ENCODE results near the gene DSCAM.

The DSCAM gene

DNA sequence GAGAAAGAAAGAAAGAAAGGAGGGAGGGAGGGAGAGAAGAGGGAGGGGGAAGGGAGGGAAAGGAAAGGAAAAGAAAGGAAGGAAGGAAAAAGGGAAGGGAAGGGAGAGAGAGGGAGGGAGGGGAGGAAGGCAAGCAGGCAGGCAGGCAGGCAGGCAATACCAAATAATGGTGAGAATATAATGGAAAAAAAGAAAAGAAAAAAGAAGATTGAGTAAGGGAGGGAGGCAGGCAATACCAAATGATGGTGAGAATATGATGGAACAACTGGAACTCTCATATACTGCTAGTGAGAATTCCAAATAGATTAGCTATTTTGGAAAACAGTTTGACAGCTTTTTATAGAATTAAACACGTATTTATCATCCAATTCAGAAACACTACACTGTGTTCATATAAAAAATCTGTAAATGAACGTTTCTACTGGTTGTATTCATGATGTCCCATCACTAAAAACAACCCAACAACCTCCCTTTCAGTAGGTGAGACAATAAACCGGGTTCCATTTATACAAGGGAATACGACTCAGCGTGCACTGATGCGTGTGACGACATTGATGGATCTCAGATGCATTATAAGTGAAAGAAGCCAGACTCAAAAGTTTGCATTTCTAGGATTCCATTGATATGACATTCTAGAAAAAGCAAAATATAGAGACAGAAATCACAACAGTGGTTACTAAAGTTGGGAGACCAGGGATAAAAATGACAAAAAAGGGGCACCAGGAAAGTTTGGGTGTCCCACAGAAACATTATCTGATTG is 226.4 kb downstream of the DSCAM start:
- no peak overlapping the region for H3K27ac ChIP-seq (ENCODE audit: low read depth, low read length, severe bottlenecking)
- no peaks in the 10 kb centered on the region for H3K4me1 ChIP-seq (ENCODE audit: control insufficient read depth, insufficient read depth, low read length, poor library complexity, severe bottlenecking)
- no peak overlapping the region for H3K4me3 ChIP-seq (ENCODE audit: extremely low read depth, insufficient read depth, low read length, poor library complexity, severe bottlenecking)
- no peaks in the 10 kb centered on the region for H3K36me3 ChIP-seq (ENCODE audit: control insufficient read depth, insufficient read depth, low read length)
- no peaks in the 10 kb centered on the region for H3K9me3 ChIP-seq (ENCODE audit: control insufficient read depth, low read length)
- WGBS, 2 experiments (ENCODE audit: insufficient coverage in 2 of 2): 97% methylated on average over 6 of the region's 7 CpGs; no CpG with 5 or more reads in 1 of the 2 experiments

DNA sequence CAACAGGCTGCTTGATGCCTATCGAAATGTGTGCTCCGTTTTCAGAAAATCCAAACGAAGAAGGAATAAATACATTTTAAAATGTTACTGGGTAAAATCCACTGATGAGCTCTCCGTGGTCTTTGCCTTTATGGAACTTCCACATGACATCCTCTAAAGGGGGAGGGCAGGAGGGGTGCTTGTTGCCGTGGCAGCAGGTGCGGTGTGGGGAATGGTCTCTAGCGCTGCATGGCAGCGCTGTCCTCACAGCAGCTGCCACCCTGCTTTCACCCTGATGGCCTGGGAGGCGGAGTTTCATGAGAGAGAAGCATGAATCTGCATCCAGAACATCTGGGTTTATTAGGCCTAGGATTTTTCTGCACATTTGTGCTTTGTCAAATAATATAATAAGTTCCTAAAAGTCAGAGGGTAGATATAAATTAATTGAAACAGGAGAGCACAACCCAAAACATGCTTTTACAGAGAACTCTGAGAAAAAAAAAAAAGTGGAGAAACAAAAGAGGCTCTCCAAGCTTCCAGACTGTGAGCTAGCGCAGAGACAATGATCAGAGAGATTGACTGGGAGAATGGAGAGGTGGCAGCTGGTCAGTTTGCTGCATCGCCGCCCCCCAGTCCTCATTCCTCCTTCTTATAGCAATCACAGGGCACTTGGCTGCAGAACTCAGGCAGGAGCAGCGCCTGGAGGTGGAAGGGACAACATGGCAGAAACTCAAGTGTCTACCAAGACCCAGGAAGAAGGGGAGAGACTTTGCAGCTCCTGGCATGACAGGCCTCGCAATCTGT is 228.6 kb downstream of the DSCAM start:
- 85 to 90% methylated on average over 7 to 10 of the region's 14 CpGs for WGBS, 2 experiments (ENCODE audit: insufficient coverage in 2 of 2)
- Histone ChIP-seq H3K36me3 (ENCODE audit: control insufficient read depth, insufficient read depth, low read length) (no peaks in the 10 kb centered on the region), H3K27ac (ENCODE audit: low read depth, low read length, severe bottlenecking) (no peak overlapping the region), H3K4me3 (ENCODE audit: extremely low read depth, insufficient read depth, low read length, poor library complexity, severe bottlenecking) (no peak overlapping the region), H3K4me1 (ENCODE audit: control insufficient read depth, insufficient read depth, low read length, poor library complexity, severe bottlenecking) (no peaks in the 10 kb centered on the region), H3K9me3 (ENCODE audit: control insufficient read depth, low read length) (no peaks in the 10 kb centered on the region)

DNA sequence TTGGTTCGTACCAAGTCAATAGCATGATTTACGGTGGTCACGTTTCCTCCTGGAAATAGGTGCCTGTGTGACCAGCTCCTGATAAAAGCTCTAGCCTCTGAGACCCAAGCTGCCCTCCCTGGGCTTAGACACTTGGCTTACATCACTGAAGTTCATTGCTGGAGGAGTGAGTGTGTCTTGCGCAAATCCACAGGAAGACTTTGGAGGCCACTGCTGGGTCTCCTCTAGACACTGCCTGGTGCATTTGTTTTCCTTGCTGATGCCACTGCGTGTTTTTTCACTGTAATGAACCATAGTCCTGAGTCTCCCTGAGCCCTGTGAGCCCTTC is 230.6 kb downstream of the DSCAM start:
- no peak overlapping the region for H3K27ac ChIP-seq (ENCODE audit: low read depth, low read length, severe bottlenecking)
- 96% methylated on average over 5 of the region's 5 CpGs for WGBS, 2 experiments (ENCODE audit: insufficient coverage in 2 of 2)

DNA sequence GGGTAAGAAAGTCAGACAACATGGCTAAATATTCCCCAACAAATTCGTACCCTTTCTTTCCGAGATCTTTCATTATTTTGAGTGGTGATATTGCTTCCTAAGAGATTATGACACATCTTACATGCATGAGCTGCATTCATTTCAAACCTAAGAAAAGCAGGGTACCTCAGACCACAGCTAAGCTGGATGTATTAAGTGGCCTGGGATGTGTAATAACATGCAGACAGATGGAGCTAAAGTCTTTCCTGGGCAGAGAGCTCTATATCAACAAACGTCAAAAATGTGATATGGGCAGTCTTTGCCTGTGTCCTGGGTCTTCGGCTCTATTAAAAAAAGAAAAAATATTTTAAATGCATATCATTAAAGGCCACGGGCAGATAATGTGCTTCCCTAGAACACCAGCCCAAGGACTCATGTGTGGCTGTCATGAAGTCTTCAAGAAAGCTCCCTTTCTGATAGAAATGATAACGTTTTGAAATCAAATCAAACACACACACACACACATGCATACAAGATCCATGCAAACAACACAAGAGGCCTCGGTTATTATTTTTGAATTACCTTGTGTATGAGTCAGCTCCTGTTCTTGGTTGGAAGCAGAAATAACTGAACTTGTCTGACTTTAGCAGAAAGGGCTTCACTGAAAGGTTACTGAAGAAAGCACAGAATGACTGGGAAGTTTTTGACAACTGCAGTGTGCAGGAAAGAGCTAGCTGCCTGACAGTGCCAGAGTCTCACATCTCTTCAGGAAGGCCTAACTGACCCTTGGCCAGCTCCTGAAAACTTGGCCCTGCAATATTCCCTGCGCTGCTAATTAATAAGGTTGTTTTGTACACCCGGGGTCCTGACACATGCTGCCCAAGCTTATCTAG is 231.2 kb downstream of the DSCAM start:
- Histone ChIP-seq H3K4me1 (ENCODE audit: control insufficient read depth, insufficient read depth, low read length, poor library complexity, severe bottlenecking) (no peaks in the 10 kb centered on the region), H3K36me3 (ENCODE audit: control insufficient read depth, insufficient read depth, low read length) (no peaks in the 10 kb centered on the region), H3K27ac (ENCODE audit: low read depth, low read length, severe bottlenecking) (no peak overlapping the region), H3K9me3 (ENCODE audit: control insufficient read depth, low read length) (no peaks in the 10 kb centered on the region), H3K4me3 (ENCODE audit: extremely low read depth, insufficient read depth, low read length, poor library complexity, severe bottlenecking) (no peak overlapping the region)
- WGBS, 2 experiments (ENCODE audit: insufficient coverage in 2 of 2): 89 to 92% methylated on average over 2 to 4 of the region's 9 CpGs

More for the DNA sequence above, 230.6 kb downstream of the DSCAM start:
- Histone ChIP-seq H3K36me3 (ENCODE audit: control insufficient read depth, insufficient read depth, low read length) (no peaks in the 10 kb centered on the region), H3K4me1 (ENCODE audit: control insufficient read depth, insufficient read depth, low read length, poor library complexity, severe bottlenecking) (no peaks in the 10 kb centered on the region), H3K9me3 (ENCODE audit: control insufficient read depth, low read length) (no peaks in the 10 kb centered on the region), H3K4me3 (ENCODE audit: extremely low read depth, insufficient read depth, low read length, poor library complexity, severe bottlenecking) (no peak overlapping the region)

DNA sequence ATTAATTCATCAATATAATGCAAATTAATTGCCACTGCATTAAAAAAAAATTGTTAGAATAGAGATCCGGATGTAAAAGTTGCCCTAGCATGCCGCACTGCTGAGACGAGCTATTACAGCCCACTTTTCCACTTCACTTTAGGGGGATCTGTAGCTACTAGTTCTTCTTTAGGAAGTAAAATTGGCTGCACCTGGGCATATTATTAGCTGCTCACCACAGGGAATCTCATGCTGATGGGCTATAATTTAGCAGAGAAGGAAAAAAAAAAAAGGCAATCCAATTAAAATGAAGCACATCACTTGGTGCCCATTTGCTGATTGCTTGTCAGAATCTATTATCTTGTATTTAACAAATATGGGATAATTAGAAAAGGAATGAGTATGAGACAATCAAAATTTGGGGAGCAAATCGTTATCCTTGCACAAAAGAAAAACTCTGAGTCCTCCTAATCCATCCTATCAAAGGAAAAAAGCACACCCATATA is 233.4 kb downstream of the DSCAM start:
- H3K9me3 ChIP-seq (ENCODE audit: control insufficient read depth, low read length): no peaks in the 10 kb centered on the region
- 80% methylated on average over 1 of the region's 4 CpGs; no CpG with 5 or more reads in 1 of the 2 experiments for WGBS, 2 experiments (ENCODE audit: insufficient coverage in 2 of 2)
- H3K4me3 ChIP-seq (ENCODE audit: extremely low read depth, insufficient read depth, low read length, poor library complexity, severe bottlenecking): no peak overlapping the region
- H3K36me3 ChIP-seq (ENCODE audit: control insufficient read depth, insufficient read depth, low read length): no peaks in the 10 kb centered on the region
- H3K4me1 ChIP-seq (ENCODE audit: control insufficient read depth, insufficient read depth, low read length, poor library complexity, severe bottlenecking): no peaks in the 10 kb centered on the region
- no peak overlapping the region for H3K27ac ChIP-seq (ENCODE audit: low read depth, low read length, severe bottlenecking)

DNA sequence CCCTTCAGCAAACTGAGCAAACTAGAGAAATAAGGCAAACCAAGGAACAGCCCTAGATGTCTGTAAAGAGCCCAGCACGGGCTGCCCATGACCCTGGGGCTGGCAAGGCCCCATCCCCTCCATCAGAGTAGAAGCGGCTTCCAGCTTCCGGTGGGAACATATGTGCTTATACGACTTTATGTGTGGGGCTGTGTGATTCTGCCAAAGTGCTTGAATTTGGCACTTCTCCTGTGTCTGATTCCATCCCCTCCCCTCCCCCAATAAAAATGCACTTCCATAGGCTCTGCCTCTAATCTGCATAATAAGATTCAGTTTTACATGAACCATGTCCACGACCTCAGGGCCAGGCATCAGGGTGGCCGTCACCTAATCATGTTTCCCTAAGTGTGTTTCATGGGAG is 236.6 kb downstream of the DSCAM start:
- Histone ChIP-seq H3K9me3 (ENCODE audit: control insufficient read depth, low read length) (no peaks in the 10 kb centered on the region), H3K4me3 (ENCODE audit: extremely low read depth, insufficient read depth, low read length, poor library complexity, severe bottlenecking) (no peak overlapping the region), H3K4me1 (ENCODE audit: control insufficient read depth, insufficient read depth, low read length, poor library complexity, severe bottlenecking) (no peaks in the 10 kb centered on the region), H3K36me3 (ENCODE audit: control insufficient read depth, insufficient read depth, low read length) (no peaks in the 10 kb centered on the region), H3K27ac (ENCODE audit: low read depth, low read length, severe bottlenecking) (no peak overlapping the region)
- 71 to 92% methylated on average over 2 to 3 of the region's 6 CpGs for WGBS, 2 experiments (ENCODE audit: insufficient coverage in 2 of 2)

DNA sequence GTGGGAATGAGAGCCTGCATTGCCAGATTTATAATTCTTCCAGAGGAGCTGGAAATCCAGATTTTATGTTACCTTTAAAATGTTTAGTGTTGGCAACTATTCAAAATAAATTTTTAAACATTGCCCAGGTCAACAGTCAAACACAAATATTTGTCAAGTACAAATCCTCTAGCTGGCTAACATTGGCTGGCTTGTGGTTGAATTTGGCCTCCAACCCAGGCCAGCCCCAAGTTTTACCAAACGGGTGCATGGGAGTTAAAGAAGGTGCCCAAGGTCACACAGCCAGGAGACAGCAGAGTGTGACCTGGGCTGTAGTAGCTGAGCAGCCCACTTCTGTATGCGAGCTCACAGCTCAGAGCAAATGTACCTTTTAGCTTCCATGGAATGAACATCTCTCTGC is 240.6 kb downstream of the DSCAM start:
- Histone ChIP-seq H3K9me3 (ENCODE audit: control insufficient read depth, low read length) (no peaks in the 10 kb centered on the region), H3K4me3 (ENCODE audit: extremely low read depth, insufficient read depth, low read length, poor library complexity, severe bottlenecking) (no peak overlapping the region), H3K36me3 (ENCODE audit: control insufficient read depth, insufficient read depth, low read length) (no peaks in the 10 kb centered on the region), H3K4me1 (ENCODE audit: control insufficient read depth, insufficient read depth, low read length, poor library complexity, severe bottlenecking) (no peaks in the 10 kb centered on the region), H3K27ac (ENCODE audit: low read depth, low read length, severe bottlenecking) (no peak overlapping the region)
- 83 to 93% methylated on average over 2 of the region's 2 CpGs for WGBS, 2 experiments (ENCODE audit: insufficient coverage in 2 of 2)

DNA sequence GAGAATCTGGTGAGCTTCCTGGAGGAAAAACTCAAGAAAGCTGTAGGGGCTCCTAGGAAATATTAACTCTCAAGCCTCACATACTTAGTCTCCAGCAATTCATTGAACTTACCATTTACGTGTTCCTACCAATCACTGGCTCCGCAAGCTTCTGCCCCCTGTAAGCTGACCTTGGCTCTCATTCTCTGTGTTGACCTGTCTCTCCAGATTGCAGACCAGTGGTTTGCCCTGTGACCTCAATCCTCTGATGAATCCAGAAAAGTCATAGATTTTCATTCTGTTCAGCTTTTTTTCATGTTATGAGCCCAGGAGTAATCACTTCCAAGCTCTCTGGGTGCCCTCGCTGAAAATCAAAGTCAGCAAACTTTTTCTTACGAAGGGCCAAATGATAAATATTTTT is 241.9 kb downstream of the DSCAM start:
- no peaks in the 10 kb centered on the region for H3K9me3 ChIP-seq (ENCODE audit: control insufficient read depth, low read length)
- no peak overlapping the region for H3K27ac ChIP-seq (ENCODE audit: low read depth, low read length, severe bottlenecking)
- H3K4me1 ChIP-seq (ENCODE audit: control insufficient read depth, insufficient read depth, low read length, poor library complexity, severe bottlenecking): no peaks in the 10 kb centered on the region
- no peak overlapping the region for H3K4me3 ChIP-seq (ENCODE audit: extremely low read depth, insufficient read depth, low read length, poor library complexity, severe bottlenecking)
- H3K36me3 ChIP-seq (ENCODE audit: control insufficient read depth, insufficient read depth, low read length): no peaks in the 10 kb centered on the region
- WGBS, 2 experiments (ENCODE audit: insufficient coverage in 2 of 2): 98% methylated on average over 3 to 4 of the region's 4 CpGs

DNA sequence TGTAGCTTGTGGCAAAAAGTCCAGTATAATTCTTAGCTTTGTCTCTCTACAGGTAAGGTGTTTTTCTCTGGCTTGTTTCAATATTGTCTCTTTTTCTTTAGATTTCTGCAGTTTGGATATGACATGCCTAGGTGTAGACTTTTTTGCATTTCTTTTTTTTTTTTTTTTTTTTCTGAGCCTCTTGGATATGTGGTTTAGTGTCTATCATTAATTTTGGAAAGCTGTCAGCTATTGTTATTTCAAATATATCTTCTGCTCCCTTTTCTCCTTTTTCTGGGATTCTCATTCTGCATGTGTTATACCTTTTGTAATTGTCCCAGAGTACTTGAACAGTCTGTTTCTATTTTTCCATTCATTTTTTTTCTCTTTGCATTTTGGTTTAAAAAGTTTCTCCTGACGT is 243.2 kb downstream of the DSCAM start:
- no peaks in the 10 kb centered on the region for H3K36me3 ChIP-seq (ENCODE audit: control insufficient read depth, insufficient read depth, low read length)
- no peak overlapping the region for H3K4me3 ChIP-seq (ENCODE audit: extremely low read depth, insufficient read depth, low read length, poor library complexity, severe bottlenecking)
- WGBS, 2 experiments (ENCODE audit: insufficient coverage in 2 of 2): 86% methylated on average over 1 of the region's 1 CpG; no CpG with 5 or more reads in 1 of the 2 experiments
- H3K27ac ChIP-seq (ENCODE audit: low read depth, low read length, severe bottlenecking): no peak overlapping the region
- no peaks in the 10 kb centered on the region for H3K4me1 ChIP-seq (ENCODE audit: control insufficient read depth, insufficient read depth, low read length, poor library complexity, severe bottlenecking)
- H3K9me3 ChIP-seq (ENCODE audit: control insufficient read depth, low read length): no peaks in the 10 kb centered on the region

DNA sequence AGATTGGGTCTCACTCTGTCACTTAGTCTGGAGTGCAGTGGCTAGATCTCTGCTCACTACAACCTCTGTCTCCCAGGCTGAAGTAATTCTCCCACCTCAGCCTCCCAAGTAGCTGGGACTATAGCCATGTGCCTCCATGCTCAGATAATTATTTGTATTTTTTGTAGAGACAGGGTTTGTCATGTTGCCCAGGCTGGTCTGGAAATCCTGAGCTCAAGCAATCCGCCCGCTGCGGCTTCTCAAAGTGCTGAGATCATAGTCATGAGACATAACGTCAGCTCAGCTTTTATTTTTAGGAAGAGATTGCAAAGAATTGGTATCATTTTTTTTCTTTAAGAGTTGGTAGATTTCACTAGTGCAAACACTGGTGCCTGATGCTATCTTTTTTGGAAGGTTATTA is 244.9 kb downstream of the DSCAM start:
- no peak overlapping the region for H3K27ac ChIP-seq (ENCODE audit: low read depth, low read length, severe bottlenecking)
- H3K9me3 ChIP-seq (ENCODE audit: control insufficient read depth, low read length): no peaks in the 10 kb centered on the region

More for the DNA sequence above, 244.9 kb downstream of the DSCAM start:
- WGBS, 2 experiments (ENCODE audit: insufficient coverage in 2 of 2): 85 to 96% methylated on average over 3 to 4 of the region's 4 CpGs
- no peaks in the 10 kb centered on the region for H3K4me1 ChIP-seq (ENCODE audit: control insufficient read depth, insufficient read depth, low read length, poor library complexity, severe bottlenecking)
- H3K4me3 ChIP-seq (ENCODE audit: extremely low read depth, insufficient read depth, low read length, poor library complexity, severe bottlenecking): no peak overlapping the region
- no peaks in the 10 kb centered on the region for H3K36me3 ChIP-seq (ENCODE audit: control insufficient read depth, insufficient read depth, low read length)
